ENCODE data around the gene TMEM117. TPM values are rescaled to one million over a fixed set of nuclear protein-coding genes. Genes with fewer than 3 reads are reported as not detected.

The TMEM117 gene
- total RNA-seq, 2 donors from 2014 or later = 0.79 to 1.4 TPM

GRCh38 chr12:43882578-43883178, 46.8 kb downstream of the TMEM117 start:
- no peak overlapping the region for H3K27ac ChIP-seq (ENCODE audit: low read depth, low read length)
- H3K4me3 ChIP-seq (ENCODE audit: low read length) = no peak overlapping the region
- Mint-ChIP-seq H3K36me3 (ENCODE audit: low read depth) (no peaks in the 10 kb centered on the region), H3K4me3 (no peak overlapping the region), H3K4me1 (no peaks in the 10 kb centered on the region), H3K9me3 (no peaks in the 10 kb centered on the region), H3K27me3 (ENCODE audit: insufficient read depth) (no peaks in the 10 kb centered on the region), H3K27ac (no peak overlapping the region)
- no peaks in the 10 kb centered on the region for H3K36me3 ChIP-seq (ENCODE audit: control insufficient read depth, insufficient read depth, low read length)
- H3K9ac ChIP-seq (ENCODE audit: extremely low read depth, low read length, poor library complexity, severe bottlenecking) = no peak overlapping the region
- TF ChIP-seq CTCF (conservative IDR thresholded peaks at IDR 0.05) = peak; percentile 92
- DNase-seq = no peak
- no peaks in the 10 kb centered on the region for H3K4me1 ChIP-seq (ENCODE audit: control insufficient read depth, insufficient read depth, low read length)
- H3K27me3 ChIP-seq (ENCODE audit: control insufficient read depth, insufficient read depth, low read length, poor library complexity, severe bottlenecking) = no peaks in the 10 kb centered on the region
- 0 to 25% methylated on average over 1 to 2 of the region's 2 CpGs for WGBS, 2 experiments (ENCODE audit: insufficient coverage in 1 of 2, insufficient read length in 1 of 2)
- H3K9me3 ChIP-seq (ENCODE audit: control insufficient read depth, low read length) = no peaks in the 10 kb centered on the region

GRCh38 chr12:43883311-43883710, 47.4 kb downstream of the TMEM117 start:
- H3K4me3 ChIP-seq (ENCODE audit: low read length) = no peak overlapping the region
- H3K9ac ChIP-seq (ENCODE audit: extremely low read depth, low read length, poor library complexity, severe bottlenecking) = no peak overlapping the region
- no peaks in the 10 kb centered on the region for H3K27me3 ChIP-seq (ENCODE audit: control insufficient read depth, insufficient read depth, low read length, poor library complexity, severe bottlenecking)
- no peaks in the 10 kb centered on the region for H3K4me1 ChIP-seq (ENCODE audit: control insufficient read depth, insufficient read depth, low read length)
- H3K27ac Mint-ChIP-seq = no peak overlapping the region
- H3K9me3 Mint-ChIP-seq = no peaks in the 10 kb centered on the region
- no peaks in the 10 kb centered on the region for H3K36me3 Mint-ChIP-seq (ENCODE audit: low read depth)
- DNase-seq = no peak
- no peak overlapping the region for H3K27ac ChIP-seq (ENCODE audit: low read depth, low read length)
- H3K4me3 Mint-ChIP-seq = no peak overlapping the region
- TF ChIP-seq CTCF (conservative IDR thresholded peaks at IDR 0.05) = no peak
- H3K27me3 Mint-ChIP-seq (ENCODE audit: insufficient read depth) = no peaks in the 10 kb centered on the region
- 80% methylated on average over 1 of the region's 2 CpGs; no CpG with 5 or more reads in 1 of the 2 experiments for WGBS, 2 experiments (ENCODE audit: insufficient coverage in 1 of 2, insufficient read length in 1 of 2)
- H3K36me3 ChIP-seq (ENCODE audit: control insufficient read depth, insufficient read depth, low read length) = no peaks in the 10 kb centered on the region
- no peaks in the 10 kb centered on the region for H3K9me3 ChIP-seq (ENCODE audit: control insufficient read depth, low read length)
- no peaks in the 10 kb centered on the region for H3K4me1 Mint-ChIP-seq

- H3K36me3 Mint-ChIP-seq (ENCODE audit: low read depth) = no peaks in the 10 kb centered on the region
- H3K4me3 Mint-ChIP-seq = no peak overlapping the region
- H3K27ac Mint-ChIP-seq = no peak overlapping the region
- Histone ChIP-seq H3K36me3 (ENCODE audit: control insufficient read depth, insufficient read depth, low read length) (no peaks in the 10 kb centered on the region), H3K9me3 (ENCODE audit: control insufficient read depth, low read length) (no peaks in the 10 kb centered on the region), H3K4me1 (ENCODE audit: control insufficient read depth, insufficient read depth, low read length) (no peaks in the 10 kb centered on the region), H3K27me3 (ENCODE audit: control insufficient read depth, insufficient read depth, low read length, poor library complexity, severe bottlenecking) (no peaks in the 10 kb centered on the region), H3K27ac (ENCODE audit: low read depth, low read length) (no peak overlapping the region), H3K9ac (ENCODE audit: extremely low read depth, low read length, poor library complexity, severe bottlenecking) (no peak overlapping the region), H3K4me3 (ENCODE audit: low read length) (no peak overlapping the region)
- H3K9me3 Mint-ChIP-seq = no peaks in the 10 kb centered on the region
- no peak for DNase-seq
- no peaks in the 10 kb centered on the region for H3K27me3 Mint-ChIP-seq (ENCODE audit: insufficient read depth)
- no peak for TF ChIP-seq CTCF (conservative IDR thresholded peaks at IDR 0.05)
- H3K4me1 Mint-ChIP-seq = no peaks in the 10 kb centered on the region
- WGBS, 2 experiments (ENCODE audit: insufficient coverage in 1 of 2, insufficient read length in 1 of 2) = 79 to 92% methylated on average over 2 of the region's 2 CpGs
These were observed 47.9 kb downstream of the TMEM117 start for GRCh38 chr12:43883748-43884147.

Data from endodermal cell (in vitro differentiated cells).